ENCODE measurements around the gene TIPRL. TPM values are rescaled to one million over a fixed set of nuclear protein-coding genes. Genes with fewer than 3 reads are reported as not detected.

The TIPRL gene
- total and polyA plus RNA-seq, 9 of the 15 experiments (the other 6 are each of a cell fraction or from before 2014, with no cell fraction given): 41.4 to 90.2 (median 69.9) TPM

DNA sequence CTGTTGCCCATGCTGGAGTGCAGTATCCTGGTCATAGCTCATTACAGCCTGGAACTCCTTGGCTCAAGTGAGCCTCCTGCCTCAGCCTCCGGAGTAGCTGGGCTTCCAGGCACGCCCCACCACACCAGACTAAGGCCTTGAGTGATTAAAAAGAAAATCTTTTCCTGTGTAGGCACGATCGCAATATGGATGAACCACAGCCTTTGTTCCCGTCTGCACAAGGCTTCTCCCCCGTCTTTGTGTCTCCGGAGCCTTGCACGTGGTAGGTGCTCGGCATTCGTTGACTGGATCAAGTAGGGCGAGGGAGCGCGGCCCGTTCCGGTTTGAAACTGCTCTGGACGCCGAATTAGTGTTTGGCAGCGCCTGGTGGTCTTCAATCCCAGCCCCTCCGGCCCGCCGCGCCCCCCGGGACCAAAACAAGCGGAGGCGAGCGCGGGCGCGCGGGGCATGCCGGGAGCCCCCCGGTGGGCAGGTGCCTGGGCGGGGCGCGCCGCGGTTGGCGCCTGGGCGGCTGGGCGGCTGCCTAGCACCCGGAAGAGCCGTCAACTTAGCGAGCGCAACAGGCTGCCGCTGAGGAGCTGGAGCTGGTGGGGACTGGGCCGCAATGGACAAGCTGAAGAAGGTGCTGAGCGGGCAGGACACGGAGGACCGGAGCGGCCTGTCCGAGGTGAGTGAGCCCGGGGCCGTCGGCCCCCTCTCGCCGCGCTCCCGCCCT lies 46.9 kb downstream of the TIPRL start, which contains the start of gene SFT2D2 (continued):
- TF ChIP-seq, protein P1, sequence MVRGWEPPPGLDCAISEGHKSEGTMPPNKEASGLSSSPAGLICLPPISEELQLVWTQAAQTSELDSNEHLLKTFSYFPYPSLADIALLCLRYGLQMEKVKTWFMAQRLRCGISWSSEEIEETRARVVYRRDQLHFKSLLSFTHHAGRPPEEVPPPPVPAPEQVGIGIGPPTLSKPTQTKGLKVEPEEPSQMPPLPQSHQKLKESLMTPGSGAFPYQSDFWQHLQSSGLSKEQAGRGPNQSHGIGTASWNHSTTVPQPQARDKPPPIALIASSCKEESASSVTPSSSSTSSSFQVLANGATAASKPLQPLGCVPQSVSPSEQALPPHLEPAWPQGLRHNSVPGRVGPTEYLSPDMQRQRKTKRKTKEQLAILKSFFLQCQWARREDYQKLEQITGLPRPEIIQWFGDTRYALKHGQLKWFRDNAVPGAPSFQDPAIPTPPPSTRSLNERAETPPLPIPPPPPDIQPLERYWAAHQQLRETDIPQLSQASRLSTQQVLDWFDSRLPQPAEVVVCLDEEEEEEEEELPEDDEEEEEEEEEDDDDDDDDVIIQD (CRISPR knock-in tag; IDR thresholded peaks at IDR 0.05): peak; percentile 89; the same call in 1 of the 2 replicates
- TF ChIP-seq ARID1B (IDR thresholded peaks at IDR 0.05) (peak; percentile 45), LARP7 (IDR thresholded peaks at IDR 0.05) (no peak), CHD1 (IDR thresholded peaks at IDR 0.05; ENCODE audit: low read length) (peak; percentile 20), SIRT6 (IDR thresholded peaks at IDR 0.05; ENCODE audit: low read depth, low read length) (no peak), ELF4 (CRISPR knock-in tag; IDR thresholded peaks at IDR 0.05) (peak; percentile 46; the same call in 1 of the 2 replicates), FOSL1 (tag; conservative IDR thresholded peaks at IDR 0.05) (no peak; the same call in 1 of the 2 replicates), ATF1 (CRISPR knock-in tag; IDR thresholded peaks at IDR 0.05) (no peak), ATF1 (tag; IDR thresholded peaks at IDR 0.05) (peak; percentile 82), ZBTB1 (CRISPR knock-in tag; IDR thresholded peaks at IDR 0.05; ENCODE audit: borderline replicate concordance, low read depth) (0 out of 2 replicates have a peak, but pooled peaks have one; percentile 74), XRCC4 (IDR thresholded peaks at IDR 0.05; ENCODE audit: extremely low read depth, insufficient read depth, insufficient read length) (no peak), SRSF3 (IDR thresholded peaks at IDR 0.05; ENCODE audit: insufficient read depth, low read length) (no peak), TRIM24 (IDR thresholded peaks at IDR 0.05) (no peak), MAFF (IDR thresholded peaks at IDR 0.05; ENCODE audit: low read length) (no peak), TAF15 (IDR thresholded peaks at IDR 0.05; ENCODE audit: low read depth, low read length) (no peak), SRSF7 (optimal IDR thresholded peaks at IDR 0.05; ENCODE audit: low read depth, low read length) (no peak)
- TF ChIP-seq, protein P2, sequence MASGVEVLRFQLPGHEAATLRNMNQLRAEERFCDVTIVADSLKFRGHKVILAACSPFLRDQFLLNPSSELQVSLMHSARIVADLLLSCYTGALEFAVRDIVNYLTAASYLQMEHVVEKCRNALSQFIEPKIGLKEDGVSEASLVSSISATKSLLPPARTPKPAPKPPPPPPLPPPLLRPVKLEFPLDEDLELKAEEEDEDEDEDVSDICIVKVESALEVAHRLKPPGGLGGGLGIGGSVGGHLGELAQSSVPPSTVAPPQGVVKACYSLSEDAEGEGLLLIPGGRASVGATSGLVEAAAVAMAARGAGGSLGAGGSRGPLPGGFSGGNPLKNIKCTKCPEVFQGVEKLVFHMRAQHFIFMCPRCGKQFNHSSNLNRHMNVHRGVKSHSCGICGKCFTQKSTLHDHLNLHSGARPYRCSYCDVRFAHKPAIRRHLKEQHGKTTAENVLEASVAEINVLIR (CRISPR knock-in tag; IDR thresholded peaks at IDR 0.05): peak; percentile 44; the same call in 1 of the 2 replicates
- TF ChIP-seq, protein P3, sequence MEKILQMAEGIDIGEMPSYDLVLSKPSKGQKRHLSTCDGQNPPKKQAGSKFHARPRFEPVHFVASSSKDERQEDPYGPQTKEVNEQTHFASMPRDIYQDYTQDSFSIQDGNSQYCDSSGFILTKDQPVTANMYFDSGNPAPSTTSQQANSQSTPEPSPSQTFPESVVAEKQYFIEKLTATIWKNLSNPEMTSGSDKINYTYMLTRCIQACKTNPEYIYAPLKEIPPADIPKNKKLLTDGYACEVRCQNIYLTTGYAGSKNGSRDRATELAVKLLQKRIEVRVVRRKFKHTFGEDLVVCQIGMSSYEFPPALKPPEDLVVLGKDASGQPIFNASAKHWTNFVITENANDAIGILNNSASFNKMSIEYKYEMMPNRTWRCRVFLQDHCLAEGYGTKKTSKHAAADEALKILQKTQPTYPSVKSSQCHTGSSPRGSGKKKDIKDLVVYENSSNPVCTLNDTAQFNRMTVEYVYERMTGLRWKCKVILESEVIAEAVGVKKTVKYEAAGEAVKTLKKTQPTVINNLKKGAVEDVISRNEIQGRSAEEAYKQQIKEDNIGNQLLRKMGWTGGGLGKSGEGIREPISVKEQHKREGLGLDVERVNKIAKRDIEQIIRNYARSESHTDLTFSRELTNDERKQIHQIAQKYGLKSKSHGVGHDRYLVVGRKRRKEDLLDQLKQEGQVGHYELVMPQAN (IDR thresholded peaks at IDR 0.05; ENCODE audit: borderline replicate concordance): peak; percentile 60
- TF ChIP-seq, protein P4, sequence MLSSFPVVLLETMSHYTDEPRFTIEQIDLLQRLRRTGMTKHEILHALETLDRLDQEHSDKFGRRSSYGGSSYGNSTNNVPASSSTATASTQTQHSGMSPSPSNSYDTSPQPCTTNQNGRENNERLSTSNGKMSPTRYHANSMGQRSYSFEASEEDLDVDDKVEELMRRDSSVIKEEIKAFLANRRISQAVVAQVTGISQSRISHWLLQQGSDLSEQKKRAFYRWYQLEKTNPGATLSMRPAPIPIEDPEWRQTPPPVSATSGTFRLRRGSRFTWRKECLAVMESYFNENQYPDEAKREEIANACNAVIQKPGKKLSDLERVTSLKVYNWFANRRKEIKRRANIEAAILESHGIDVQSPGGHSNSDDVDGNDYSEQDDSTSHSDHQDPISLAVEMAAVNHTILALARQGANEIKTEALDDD (IDR thresholded peaks at IDR 0.05): no peak
- TF ChIP-seq, protein P5, sequence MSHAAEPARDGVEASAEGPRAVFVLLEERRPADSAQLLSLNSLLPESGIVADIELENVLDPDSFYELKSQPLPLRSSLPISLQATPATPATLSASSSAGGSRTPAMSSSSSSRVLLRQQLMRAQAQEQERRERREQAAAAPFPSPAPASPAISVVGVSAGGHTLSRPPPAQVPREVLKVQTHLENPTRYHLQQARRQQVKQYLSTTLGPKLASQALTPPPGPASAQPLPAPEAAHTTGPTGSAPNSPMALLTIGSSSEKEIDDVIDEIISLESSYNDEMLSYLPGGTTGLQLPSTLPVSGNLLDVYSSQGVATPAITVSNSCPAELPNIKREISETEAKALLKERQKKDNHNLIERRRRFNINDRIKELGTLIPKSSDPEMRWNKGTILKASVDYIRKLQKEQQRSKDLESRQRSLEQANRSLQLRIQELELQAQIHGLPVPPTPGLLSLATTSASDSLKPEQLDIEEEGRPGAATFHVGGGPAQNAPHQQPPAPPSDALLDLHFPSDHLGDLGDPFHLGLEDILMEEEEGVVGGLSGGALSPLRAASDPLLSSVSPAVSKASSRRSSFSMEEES (CRISPR knock-in tag; IDR thresholded peaks at IDR 0.05): no peak
